Measurements from ENCODE around the gene UTP3. TPM values are rescaled to one million over a fixed set of nuclear protein-coding genes. Genes with fewer than 3 reads are reported as not detected.
"Not testable (repeated sequence)": the region's sequence is repeated elsewhere in the genome, so short reads cannot be mapped to it uniquely, and the experiment has no call there.

UTP3 gene
- total RNA-seq, 1 donor from 2014 or later, result 24.5 TPM

DNA sequence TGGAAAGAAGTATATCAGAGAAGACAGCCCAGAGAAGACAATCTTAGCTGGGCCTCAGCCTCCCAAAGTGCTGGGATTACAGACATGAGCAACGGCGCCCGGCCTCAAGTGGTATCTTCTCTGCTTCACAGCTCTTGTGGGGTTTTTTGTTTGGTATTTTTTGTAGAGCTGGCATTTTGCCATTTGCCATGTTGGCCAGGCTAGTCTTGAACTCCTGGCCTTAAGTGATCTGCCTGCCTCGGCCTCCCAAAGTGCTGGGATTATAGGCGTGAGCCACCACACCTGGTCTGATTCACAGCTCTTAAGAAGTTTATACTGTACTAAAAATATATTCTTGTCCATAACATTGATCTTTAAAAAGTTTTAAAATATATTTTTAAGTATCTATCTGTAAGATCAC lies 12.4 kb downstream of the UTP3 start:
- DNase-seq (ENCODE audit: low read depth), result no peak
- TF ChIP-seq, protein P1, sequence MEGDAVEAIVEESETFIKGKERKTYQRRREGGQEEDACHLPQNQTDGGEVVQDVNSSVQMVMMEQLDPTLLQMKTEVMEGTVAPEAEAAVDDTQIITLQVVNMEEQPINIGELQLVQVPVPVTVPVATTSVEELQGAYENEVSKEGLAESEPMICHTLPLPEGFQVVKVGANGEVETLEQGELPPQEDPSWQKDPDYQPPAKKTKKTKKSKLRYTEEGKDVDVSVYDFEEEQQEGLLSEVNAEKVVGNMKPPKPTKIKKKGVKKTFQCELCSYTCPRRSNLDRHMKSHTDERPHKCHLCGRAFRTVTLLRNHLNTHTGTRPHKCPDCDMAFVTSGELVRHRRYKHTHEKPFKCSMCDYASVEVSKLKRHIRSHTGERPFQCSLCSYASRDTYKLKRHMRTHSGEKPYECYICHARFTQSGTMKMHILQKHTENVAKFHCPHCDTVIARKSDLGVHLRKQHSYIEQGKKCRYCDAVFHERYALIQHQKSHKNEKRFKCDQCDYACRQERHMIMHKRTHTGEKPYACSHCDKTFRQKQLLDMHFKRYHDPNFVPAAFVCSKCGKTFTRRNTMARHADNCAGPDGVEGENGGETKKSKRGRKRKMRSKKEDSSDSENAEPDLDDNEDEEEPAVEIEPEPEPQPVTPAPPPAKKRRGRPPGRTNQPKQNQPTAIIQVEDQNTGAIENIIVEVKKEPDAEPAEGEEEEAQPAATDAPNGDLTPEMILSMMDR (IDR thresholded peaks at IDR 0.05; ENCODE audit: insufficient read depth, low read length, poor library complexity, severe bottlenecking), result no peak
- Histone ChIP-seq H3K27me3 (ENCODE audit: control insufficient read depth, insufficient read depth, low read length) (no peaks in the 10 kb centered on the region), H3K4me3 (ENCODE audit: low read depth, low read length) (no peak overlapping the region), H3K36me3 (ENCODE audit: control insufficient read depth, insufficient read depth, low read length) (no peaks in the 10 kb centered on the region)

DNA sequence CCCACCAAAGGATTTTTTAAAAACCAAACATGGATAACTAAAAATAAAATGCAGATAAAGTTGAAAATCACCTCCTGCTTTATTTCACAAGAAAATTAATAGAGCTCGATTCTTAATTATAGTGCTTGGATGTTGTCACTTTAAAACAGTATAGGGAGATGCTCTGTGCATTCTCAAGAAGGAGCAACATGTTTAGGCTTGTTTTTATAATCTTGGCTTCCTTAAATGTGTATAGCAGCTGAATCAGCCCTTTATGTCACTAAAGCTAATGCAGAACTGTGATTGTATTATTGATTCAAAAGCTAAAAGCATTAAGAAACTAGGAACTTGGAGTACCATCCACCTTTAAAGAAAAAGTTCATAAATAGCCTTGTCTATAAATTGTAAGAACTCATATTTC lies 12.9 kb downstream of the UTP3 start:
- Histone ChIP-seq H3K4me3 (ENCODE audit: low read depth, low read length) (no peak overlapping the region), H3K27me3 (ENCODE audit: control insufficient read depth, insufficient read depth, low read length) (no peaks in the 10 kb centered on the region)
- DNase-seq (ENCODE audit: low read depth), result no peak

DNA sequence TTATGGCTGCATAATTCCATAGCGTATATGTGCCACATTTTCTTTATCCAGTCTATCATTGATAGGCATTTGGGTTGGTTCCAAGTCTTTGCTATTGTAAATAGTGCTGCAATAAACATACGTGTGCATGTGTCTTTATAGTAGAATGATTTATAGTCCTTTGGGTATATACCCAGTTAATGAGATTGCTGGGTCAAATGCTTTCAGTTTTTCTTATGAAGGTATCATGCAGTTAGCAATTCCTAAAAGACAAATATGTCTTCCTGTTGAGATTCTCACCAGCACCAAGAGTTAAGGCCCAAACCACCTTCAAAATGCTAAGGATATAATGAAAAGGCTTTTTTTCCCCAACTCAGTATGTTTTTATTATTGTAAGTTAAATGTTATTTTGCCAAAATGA lies 14.3 kb downstream of the UTP3 start:
- not testable (repeated sequence) for DNase-seq (ENCODE audit: low read depth); H3K36me3 ChIP-seq (ENCODE audit: control insufficient read depth, insufficient read depth, low read length); H3K4me3 ChIP-seq (ENCODE audit: low read depth, low read length); H3K27me3 ChIP-seq (ENCODE audit: control insufficient read depth, insufficient read depth, low read length)

More for the DNA sequence above, 12.9 kb downstream of the UTP3 start:
- no peaks in the 10 kb centered on the region for H3K36me3 ChIP-seq (ENCODE audit: control insufficient read depth, insufficient read depth, low read length)
- TF ChIP-seq, protein P1 (IDR thresholded peaks at IDR 0.05; ENCODE audit: insufficient read depth, low read length, poor library complexity, severe bottlenecking), result no peak

DNA sequence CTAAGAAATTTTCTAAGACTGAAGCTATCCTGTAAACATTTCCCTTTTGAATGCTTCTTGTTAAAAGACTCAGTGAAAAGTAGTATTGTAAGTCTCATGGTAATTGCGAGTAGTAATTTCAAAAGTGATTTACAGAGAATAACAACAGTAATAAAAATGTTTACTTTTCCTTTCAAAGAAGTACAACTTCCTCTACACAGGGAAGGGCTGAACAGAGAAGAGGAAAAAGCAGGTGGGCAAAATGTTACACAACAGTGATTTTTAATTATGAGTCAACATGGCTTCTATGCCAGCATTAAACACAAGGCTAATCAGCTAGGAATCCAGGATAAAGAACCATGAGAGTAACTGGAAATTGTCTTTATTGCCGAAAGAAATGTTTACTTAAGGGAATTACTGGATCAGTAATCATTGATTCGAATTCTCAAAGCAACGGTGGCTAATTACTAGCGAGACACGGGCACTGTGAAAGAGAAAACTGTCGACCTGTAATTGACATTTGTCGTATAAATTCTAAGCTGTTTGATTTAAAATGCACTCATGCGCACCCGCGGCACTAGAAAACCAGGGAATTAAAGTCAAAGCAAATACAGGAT lies 15.4 kb downstream of the UTP3 start:
- no peak for DNase-seq (ENCODE audit: low read depth)
- Histone ChIP-seq H3K4me3 (ENCODE audit: low read depth, low read length) (peak overlapping the region; percentile 56), H3K36me3 (ENCODE audit: control insufficient read depth, insufficient read depth, low read length) (no peaks in the 10 kb centered on the region), H3K27me3 (ENCODE audit: control insufficient read depth, insufficient read depth, low read length) (no peaks in the 10 kb centered on the region)
- TF ChIP-seq, protein P1 (IDR thresholded peaks at IDR 0.05; ENCODE audit: insufficient read depth, low read length, poor library complexity, severe bottlenecking), result no peak

DNA sequence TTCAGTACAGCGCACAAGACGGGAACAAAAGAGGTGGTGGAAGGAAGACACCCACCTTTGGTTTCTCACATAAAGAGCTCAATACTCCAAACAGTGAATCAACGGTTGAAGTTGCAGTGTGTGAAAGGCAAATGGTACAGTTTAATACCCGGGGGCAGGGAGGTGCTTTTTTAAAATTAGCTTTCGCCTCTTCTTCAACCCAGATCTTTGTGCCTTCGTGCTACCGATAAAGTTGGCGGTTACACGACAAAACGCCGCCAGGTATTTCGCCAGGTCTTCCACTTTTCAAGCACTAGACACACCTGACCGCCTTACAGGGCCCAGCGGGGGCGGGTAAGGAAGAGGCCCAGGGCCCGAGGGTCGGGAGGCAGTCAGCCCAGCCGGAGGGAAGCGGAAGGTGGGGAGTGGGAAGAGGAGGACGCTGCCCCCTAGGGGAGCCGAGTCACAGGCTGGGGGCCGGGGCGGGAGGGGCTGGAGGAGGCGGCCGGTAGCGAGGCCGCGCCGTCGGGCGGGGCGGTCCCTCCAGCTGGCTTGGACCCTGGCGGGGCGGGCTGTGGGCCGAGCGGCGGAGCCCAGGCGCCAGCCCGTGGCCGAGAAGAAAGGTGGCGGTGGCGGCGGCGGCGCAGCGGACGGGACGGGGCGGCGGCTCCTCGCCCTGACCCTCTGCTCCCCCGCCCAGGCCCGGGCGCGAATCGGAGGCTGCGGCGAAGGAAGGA lies 16.0 kb downstream of the UTP3 start:
- Histone ChIP-seq H3K36me3 (ENCODE audit: control insufficient read depth, insufficient read depth, low read length) (no peaks in the 10 kb centered on the region), H3K27me3 (ENCODE audit: control insufficient read depth, insufficient read depth, low read length) (no peaks in the 10 kb centered on the region), H3K4me3 (ENCODE audit: low read depth, low read length) (peak overlapping the region; percentile 56)
- TF ChIP-seq, protein P1 (IDR thresholded peaks at IDR 0.05; ENCODE audit: insufficient read depth, low read length, poor library complexity, severe bottlenecking), result peak; percentile 49
- no peak for DNase-seq (ENCODE audit: low read depth)

DNA sequence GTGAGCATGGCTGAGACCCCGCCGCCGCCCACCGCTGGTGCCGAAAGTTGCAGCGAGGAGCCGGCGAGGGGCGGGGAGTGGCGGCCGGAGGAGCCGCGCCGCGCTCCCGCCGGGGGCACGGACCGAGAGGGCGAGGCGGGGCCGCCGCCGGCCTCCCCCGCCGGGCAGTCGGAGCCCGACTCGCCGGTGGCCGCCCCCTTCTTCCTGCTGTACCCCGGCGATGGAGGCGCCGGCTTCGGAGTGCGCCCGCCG lies 16.5 kb downstream of the UTP3 start:
- TF ChIP-seq, protein P1 (IDR thresholded peaks at IDR 0.05; ENCODE audit: insufficient read depth, low read length, poor library complexity, severe bottlenecking), result no peak
- Histone ChIP-seq H3K27me3 (ENCODE audit: control insufficient read depth, insufficient read depth, low read length) (no peaks in the 10 kb centered on the region), H3K4me3 (ENCODE audit: low read depth, low read length) (peak overlapping the region; percentile 56), H3K36me3 (ENCODE audit: control insufficient read depth, insufficient read depth, low read length) (no peaks in the 10 kb centered on the region)
- DNase-seq (ENCODE audit: low read depth), result no peak
